ENCODE measurements around the gene NAA38.
"Not testable (repeated sequence)": the region's sequence is repeated elsewhere in the genome, so short reads cannot be mapped to it uniquely, and the experiment has no call there.

The NAA38 gene

GRCh38 chr17:7882068-7882467, 24.7 kb upstream of the NAA38 start:
- DNase-seq (ENCODE audit: low read depth) = no peak

DNA sequence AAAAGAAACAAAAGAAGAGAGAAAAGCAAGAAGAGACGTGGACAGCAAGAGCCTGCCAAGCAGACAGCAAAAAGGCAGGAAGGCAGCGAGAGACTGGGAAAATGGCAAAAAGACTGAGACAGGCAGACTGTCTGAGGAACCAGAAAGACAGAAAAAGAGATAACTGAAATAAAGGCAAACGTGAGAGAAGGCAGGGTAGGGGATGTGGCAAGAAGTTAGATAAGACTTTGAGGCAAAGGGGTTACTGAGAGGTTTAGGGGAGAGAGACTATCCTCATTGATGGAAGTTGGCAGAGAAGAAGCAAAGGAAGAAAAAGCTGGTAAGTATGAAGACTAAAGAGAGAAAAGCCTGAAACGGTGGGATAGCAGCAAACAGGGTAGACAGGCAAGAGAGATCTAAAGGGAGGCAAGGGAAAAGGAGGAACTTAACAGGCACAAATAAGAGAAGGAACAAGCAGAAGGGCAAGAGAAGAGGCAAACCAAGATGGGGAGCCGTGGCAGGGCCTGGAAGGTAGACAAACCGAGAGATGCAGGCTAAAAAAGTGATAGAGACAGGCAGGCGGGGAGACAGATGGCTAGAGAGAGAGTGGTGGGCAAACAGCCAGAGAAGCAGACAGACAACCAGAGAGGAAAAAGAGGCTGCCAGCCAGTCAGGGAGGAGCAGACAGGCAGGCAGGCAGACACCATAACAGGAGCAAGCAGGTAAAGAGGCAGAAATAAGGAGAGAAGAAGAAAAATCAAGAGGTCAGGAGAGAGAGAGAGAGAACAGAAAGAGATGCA, 24.1 kb upstream of the NAA38 start:
- DNase-seq (ENCODE audit: low read depth) = no peak

- DNase-seq (ENCODE audit: low read depth) = no peak
Observed at GRCh38 chr17:7880076-7880868, 22.9 kb upstream of the NAA38 start.

DNA sequence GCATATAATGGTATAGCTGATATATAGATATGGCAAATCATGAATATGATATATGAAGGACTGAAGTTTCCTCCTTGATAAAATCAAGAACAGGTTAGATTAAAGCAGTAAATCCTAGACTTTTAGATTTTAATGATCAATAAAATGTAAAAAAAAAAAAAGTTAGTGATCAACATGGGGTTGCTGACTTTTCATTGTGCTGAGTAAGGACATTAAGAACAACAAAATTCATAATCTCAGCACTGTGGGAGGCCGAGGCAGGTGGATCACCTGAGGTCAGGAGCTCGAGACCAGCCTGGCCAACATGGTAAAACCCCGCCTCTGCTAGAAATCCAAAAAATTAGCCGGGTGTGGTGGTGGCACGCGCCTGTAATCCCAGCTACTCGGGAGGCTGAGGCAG, 20.9 kb upstream of the NAA38 start:
- DNase-seq (ENCODE audit: low read depth) = no peak

DNA sequence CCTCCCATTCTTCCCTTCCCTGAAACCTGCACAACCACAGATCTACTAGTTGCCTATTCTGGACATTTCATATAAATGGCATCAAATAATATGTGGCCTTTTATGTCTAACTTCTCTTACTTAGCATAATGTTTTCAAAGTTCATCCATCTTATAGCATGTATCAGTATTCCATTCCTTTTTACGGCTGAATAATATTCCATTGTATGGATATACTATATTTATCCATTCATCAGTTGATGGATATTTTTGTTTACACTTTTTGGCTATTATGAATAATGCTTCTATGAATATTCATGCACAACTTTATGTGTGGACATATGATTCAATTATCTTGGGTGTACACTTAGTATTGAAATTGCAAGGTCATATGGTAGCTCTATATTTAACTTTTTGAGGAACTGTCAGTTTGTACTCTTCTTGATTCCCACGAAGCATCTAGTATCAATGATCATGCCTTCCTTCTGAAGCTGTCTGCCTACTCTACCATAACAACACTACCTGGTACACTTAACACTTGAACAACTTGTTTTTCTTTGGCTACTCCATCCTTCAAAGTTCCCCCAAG, 18.5 kb upstream of the NAA38 start:
- DNase-seq (ENCODE audit: low read depth) = no peak

DNA sequence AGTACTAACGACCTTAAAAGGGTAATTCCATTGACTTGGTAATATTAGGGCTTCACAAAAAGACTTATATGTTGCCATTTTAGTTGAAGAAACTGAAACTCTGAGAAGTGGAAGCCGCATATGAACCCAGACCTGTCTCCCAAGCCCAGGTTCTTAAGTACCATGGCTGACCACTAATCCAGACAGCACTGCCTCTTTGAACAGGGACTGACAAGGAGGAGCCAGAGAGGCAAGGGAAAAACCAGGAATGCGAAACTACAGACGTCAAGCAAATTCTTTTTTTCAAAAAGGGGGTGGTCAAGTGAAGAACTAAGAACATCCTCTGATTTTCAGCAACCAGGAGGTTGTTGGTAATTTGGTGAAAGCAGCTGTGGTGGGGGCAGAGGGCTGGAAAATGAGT, 15.7 kb upstream of the NAA38 start:
- DNase-seq (ENCODE audit: low read depth) = no peak

DNA sequence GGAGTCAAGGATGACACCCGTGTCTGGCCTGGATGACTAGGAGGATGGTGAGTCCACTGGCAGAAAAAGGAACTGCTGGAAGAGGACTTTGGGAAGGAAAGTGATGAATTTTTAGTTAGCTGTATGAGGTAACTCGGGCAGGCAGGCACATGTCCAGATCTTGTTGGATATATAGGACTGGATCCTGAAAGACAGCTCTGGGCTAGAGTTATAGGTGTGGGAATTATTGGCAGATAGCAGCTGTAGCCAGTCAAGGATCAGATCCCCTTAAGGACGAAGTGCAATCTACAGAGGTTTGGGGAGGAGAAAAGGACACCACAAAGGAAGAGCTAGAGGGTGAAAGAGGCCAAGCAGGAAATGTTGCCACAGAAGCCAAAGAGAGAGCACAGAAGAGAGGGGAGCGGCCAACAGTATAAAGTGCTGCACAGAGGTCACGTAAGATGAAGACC, 10.5 kb upstream of the NAA38 start:
- no peak for DNase-seq (ENCODE audit: low read depth)

GRCh38 chr17:7864995-7865650, 7.8 kb upstream of the NAA38 start:
- no peak for DNase-seq (ENCODE audit: low read depth)

GRCh38 chr17:7864384-7864783, 7.0 kb upstream of the NAA38 start:
- not testable (repeated sequence) for DNase-seq (ENCODE audit: low read depth)

GRCh38 chr17:7862692-7863437, 5.5 kb upstream of the NAA38 start:
- DNase-seq (ENCODE audit: low read depth) = peak; percentile 10

GRCh38 chr17:7859028-7859427, 1.7 kb upstream of the NAA38 start:
- DNase-seq (ENCODE audit: low read depth) = no peak

GRCh38 chr17:7858522-7858810, 1.1 kb upstream of the NAA38 start:
- DNase-seq (ENCODE audit: low read depth) = peak; percentile 17

- DNase-seq (ENCODE audit: low read depth) = peak; percentile 79
Observed at GRCh38 chr17:7857713-7858521, 558 bp upstream of the NAA38 start, which contains the start of gene CYB5D1. Gene CYB5D1, plus strand, starts transcription at chr17:7858003. Its CDS starts 132 bp downstream, at chr17:7858135.

GRCh38 chr17:7856011-7856810, 1.1 kb downstream of the NAA38 start:
- peak; percentile 27 for DNase-seq (ENCODE audit: low read depth)

DNA sequence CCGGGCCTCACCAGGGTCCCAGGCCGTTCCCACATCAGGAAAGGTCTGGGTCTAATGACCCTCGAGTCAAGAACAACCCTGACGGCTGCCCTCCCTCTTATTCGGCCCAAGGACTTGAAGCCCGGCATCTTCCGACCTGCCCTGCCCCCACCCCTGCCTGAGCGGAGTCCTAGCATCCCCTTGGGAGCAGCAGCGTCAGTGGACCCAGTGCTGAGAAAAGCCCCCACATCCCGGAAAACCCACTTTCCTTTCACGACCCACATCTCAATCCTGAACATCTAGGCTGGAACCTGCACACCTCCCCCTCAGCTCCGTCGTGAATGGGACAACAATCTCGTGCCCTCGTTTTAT, 1.7 kb downstream of the NAA38 start:
- peak; percentile 10 for DNase-seq (ENCODE audit: low read depth)

- DNase-seq (ENCODE audit: low read depth) = no peak
Observed at GRCh38 chr17:7854851-7855659, 2.3 kb downstream of the NAA38 start, which contains the start of gene TMEM88. Gene TMEM88, plus strand, starts transcription at chr17:7855066. Its CDS starts 9 bp downstream, at chr17:7855075.

- no peak for DNase-seq (ENCODE audit: low read depth)
Observed at GRCh38 chr17:7854078-7854777, 3.1 kb downstream of the NAA38 start.

DNA sequence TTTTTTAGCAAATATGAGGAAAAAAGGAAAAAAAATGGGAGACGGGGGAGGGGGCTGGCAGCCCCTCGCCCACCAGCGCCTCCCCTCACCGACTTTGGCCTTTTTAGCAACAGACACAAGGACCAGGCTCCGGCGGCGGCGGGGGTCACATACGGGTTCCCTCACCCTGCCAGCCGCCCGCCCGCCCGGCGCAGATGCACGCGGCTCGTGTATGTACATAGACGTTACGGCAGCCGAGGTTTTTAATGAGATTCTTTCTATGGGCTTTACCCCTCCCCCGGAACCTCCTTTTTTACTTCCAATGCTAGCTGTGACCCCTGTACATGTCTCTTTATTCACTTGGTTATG, 3.7 kb downstream of the NAA38 start:
- no peak for DNase-seq (ENCODE audit: low read depth)

All from stimulated activated CD8-positive, alpha-beta memory T cell treated with anti-CD3 and anti-CD28 coated beads, Interleukin-12 subunit alpha, Interleukin-12 subunit beta, amount 100 ng/mL, for 4 hours (primary cell).